Measurements from ENCODE around the gene NLRP3.
"Not testable (repeated sequence)": the region's sequence is repeated elsewhere in the genome, so short reads cannot be mapped to it uniquely, and the experiment has no call there.

Gene NLRP3

GRCh38 chr1:247386217-247386616, 29.8 kb upstream of the NLRP3 start:
- no peak for DNase-seq (ENCODE audit: low read depth)
- no peak overlapping the region for H3K4me3 ChIP-seq (ENCODE audit: low read depth, low read length)
- TF ChIP-seq CTCF (IDR thresholded peaks at IDR 0.05; ENCODE audit: control insufficient read depth, extremely low read depth, insufficient read depth) = no peak

GRCh38 chr1:247386687-247387086, 29.3 kb upstream of the NLRP3 start:
- no peak for TF ChIP-seq CTCF (IDR thresholded peaks at IDR 0.05; ENCODE audit: control insufficient read depth, extremely low read depth, insufficient read depth)
- H3K4me3 ChIP-seq (ENCODE audit: low read depth, low read length) = no peak overlapping the region
- DNase-seq (ENCODE audit: low read depth) = no peak

GRCh38 chr1:247387096-247387495, 28.9 kb upstream of the NLRP3 start:
- no peak overlapping the region for H3K4me3 ChIP-seq (ENCODE audit: low read depth, low read length)
- DNase-seq (ENCODE audit: low read depth) = no peak
- TF ChIP-seq CTCF (IDR thresholded peaks at IDR 0.05; ENCODE audit: control insufficient read depth, extremely low read depth, insufficient read depth) = no peak

- no peak for DNase-seq (ENCODE audit: low read depth)
- no peak for TF ChIP-seq CTCF (IDR thresholded peaks at IDR 0.05; ENCODE audit: control insufficient read depth, extremely low read depth, insufficient read depth)
- H3K4me3 ChIP-seq (ENCODE audit: low read depth, low read length) = no peak overlapping the region
These were observed 28.4 kb upstream of the NLRP3 start for GRCh38 chr1:247387565-247387964.

- peak; percentile 39 for DNase-seq (ENCODE audit: low read depth)
- no peak overlapping the region for H3K4me3 ChIP-seq (ENCODE audit: low read depth, low read length)
- peak; percentile 94 for TF ChIP-seq CTCF (IDR thresholded peaks at IDR 0.05; ENCODE audit: control insufficient read depth, extremely low read depth, insufficient read depth)
These were observed 25.7 kb upstream of the NLRP3 start for GRCh38 chr1:247390116-247390791.

GRCh38 chr1:247390996-247391395, 25.0 kb upstream of the NLRP3 start:
- no peak for DNase-seq (ENCODE audit: low read depth)
- no peak for TF ChIP-seq CTCF (IDR thresholded peaks at IDR 0.05; ENCODE audit: control insufficient read depth, extremely low read depth, insufficient read depth)
- no peak overlapping the region for H3K4me3 ChIP-seq (ENCODE audit: low read depth, low read length)

- no peak overlapping the region for H3K4me3 ChIP-seq (ENCODE audit: low read depth, low read length)
- no peak for TF ChIP-seq CTCF (IDR thresholded peaks at IDR 0.05; ENCODE audit: control insufficient read depth, extremely low read depth, insufficient read depth)
- no peak for DNase-seq (ENCODE audit: low read depth)
These were observed 23.9 kb upstream of the NLRP3 start for GRCh38 chr1:247392088-247392487.

- H3K4me3 ChIP-seq (ENCODE audit: low read depth, low read length); DNase-seq (ENCODE audit: low read depth): not testable (repeated sequence)
These were observed 20.9 kb upstream of the NLRP3 start for GRCh38 chr1:247395075-247395474.
